H1 (cell line): ENCODE results near the gene FITM1. TPM values are rescaled to one million over a fixed set of nuclear protein-coding genes. Genes with fewer than 3 reads are reported as not detected.
A peak's percentile ranks its signal among the peaks of the same experiment; 100 is the strongest.

ENCODE experiments used
- ASH2L ChIP-seq: fragments of 200-600, 300-600 bp; sonication (generic); IDR thresholded peaks from one replicate; pipeline ENCODE4 v1.7.1; 2017; ENCODE audit warnings: low read length
- ATF2 ChIP-seq: IDR thresholded peaks from 2 replicates; pipeline ENCODE4 v1.6.1; 2012; ENCODE audit warnings: low read length, inconsistent platforms
- ATF3 ChIP-seq: IDR thresholded peaks from 2 replicates; pipeline ENCODE4 v1.6.1; 2011; ENCODE audit warnings: low read depth, mild to moderate bottlenecking, low read length; ENCODE audit not compliant: insufficient read depth
- CBX5 ChIP-seq: fragments of 300-800, 300-1000 bp; sonication (generic); IDR thresholded peaks from 2 replicates; pipeline ENCODE4 v1.7.1; 2016; ENCODE audit warnings: antibody characterized with exemption, low read length, low read depth
- CTBP2 ChIP-seq: IDR thresholded peaks from 2 replicates; pipeline ENCODE4 v1.7.0; 2011; ENCODE audit warnings: borderline replicate concordance, mild to moderate bottlenecking, moderate library complexity, mixed read lengths, low read length; ENCODE audit not compliant: insufficient read depth, insufficient read length
- GTF2F1 ChIP-seq: IDR thresholded peaks from 2 replicates; pipeline ENCODE4 v1.6.1; 2012; ENCODE audit warnings: low read depth, low read length, improper control_type of control experiment, borderline replicate concordance
- HDAC6 ChIP-seq: IDR thresholded peaks from one replicate; pipeline ENCODE4 v1.7.1; 2012; ENCODE audit warnings: low read depth, mild to moderate bottlenecking, inconsistent platforms, low read length, moderate library complexity
- POLR2A ChIP-seq, 2 experiments: IDR thresholded peaks; 1 replicate in 1 of 2; 2 replicates in 1 of 2; pipeline ENCODE4 v1.6.1; 2011; ENCODE audit warnings: low read depth in 2 of 2, low read length in 2 of 2, mild to moderate bottlenecking in 2 of 2; ENCODE audit errors: control extremely low read depth in 1 of 2
- polyA plus RNA-seq, 7 experiments: library from polyadenylated mRNA; depleted of rRNA in 3 of 7; stranded (reverse) in 5 of 7; unstranded in 2 of 7; fragments of >200 nt in 5 of 7; fragments of 200-250 nt in 2 of 7; gene quantifications; 1 replicate in 5 of 7; 2 replicates in 1 of 7; 4 replicates in 1 of 7; pipeline versions ENCODE4 v1.2.1 to v1.2.3, GENCODE V29; 2011 to 2013; ENCODE audit warnings: missing spikeins in 2 of 7, mixed read lengths in 2 of 7
- total RNA-seq: library from RNA; stranded (reverse); fragmentation: NEBNext Ultra II Directional; extraction: Animal tissue kit (Norgen Biotek cat#: 25700); gene quantifications from 2 replicates; pipeline ENCODE4 v1.2.1, GENCODE V29; 2021

Gene FITM1
- total and polyA plus RNA-seq, 2 of the 8 experiments (the other 6 are each of a cell fraction or from before 2014, with no cell fraction given), result 0.53 to 0.76 TPM

GRCh38 chr14:24095271-24096068, 35.0 kb upstream of the FITM1 start (continued):
- TF ChIP-seq CTBP2 (no peak), GTF2F1 (0 out of 2 replicates have a peak, but pooled peaks have one; percentile 42), POLR2A (IDR thresholded peaks at IDR 0.05; ENCODE audit: control extremely low read depth in 1 of 2, low read depth in 2 of 2, low read length in 2 of 2) (peak; percentile 84 to 93), HDAC6 (no peak), ATF2 (no peak), ATF3 (0 out of 2 replicates have a peak, but pooled peaks have one; percentile 43), ASH2L (no peak), CBX5 (no peak)
- TF ChIP-seq, all 59 proteins: peak for 11
